Skeletal muscle tissue (tissue), 4 donors: ENCODE data around the gene NTRK3. TPM values are rescaled to one million over a fixed set of nuclear protein-coding genes. Genes with fewer than 3 reads are reported as not detected.

Experiments used
- H3K27ac ChIP-seq: one replicate; pipeline ENCODE4 v1.7.0; 2013; ENCODE audit warnings: mild to moderate bottlenecking, low read depth, low read length, inconsistent platforms
- H3K27me3 ChIP-seq, 3 donors: one replicate each; pipeline ENCODE4 v1.7.0; 2013; ENCODE audit warnings: low read length in 3 of 3; ENCODE audit not compliant: control insufficient read depth in 3 of 3, insufficient read depth in 3 of 3
- H3K36me3 ChIP-seq, 3 donors: one replicate each; pipeline ENCODE4 v1.7.0; 2013; ENCODE audit warnings: low read length in 3 of 3; ENCODE audit not compliant: control insufficient read depth in 3 of 3, insufficient read depth in 3 of 3
- H3K4me1 ChIP-seq, 3 donors: one replicate each; pipeline ENCODE4 v1.7.0; 2013; ENCODE audit warnings: low read length in 3 of 3, mild to moderate bottlenecking in 3 of 3; ENCODE audit not compliant: control insufficient read depth in 3 of 3, insufficient read depth in 3 of 3
- H3K4me3 ChIP-seq, 3 donors: one replicate each; pipeline ENCODE4 v1.7.0; 2013; ENCODE audit warnings: low read length in 3 of 3
- H3K9ac ChIP-seq, 3 donors: one replicate each; pipeline ENCODE4 v1.7.0; 2013; ENCODE audit warnings: low read length in 3 of 3, mild to moderate bottlenecking in 3 of 3, moderate library complexity in 2 of 3, low read depth in 1 of 3
- H3K9me3 ChIP-seq, 3 donors: one replicate each; pipeline ENCODE4 v1.7.0; 2013; ENCODE audit warnings: low read length in 3 of 3; ENCODE audit not compliant: control insufficient read depth in 3 of 3
- total RNA-seq: library from RNA; depleted of rRNA; stranded (reverse); fragments of >200 nt; gene quantifications from one replicate; pipeline ENCODE4 v1.2.3, GENCODE V29; 2014
- donor health status: Osteomylitis.

NTRK3 gene
- total RNA-seq, 1 donor from 2014 or later, result 6.8 TPM

GRCh38 chr15:87954793-87955192 is 301.7 kb downstream of the NTRK3 start:
- Histone ChIP-seq H3K4me1 (peaks cover 20 to 28% (median 20%) of the 10 kb centered on the region in 3 donors), H3K9me3 (no peaks in the 10 kb centered on the region), H3K27ac (no peak overlapping the region), H3K9ac (no peak overlapping the region), H3K36me3 (no peaks in the 10 kb centered on the region), H3K4me3 (no peak overlapping the region), H3K27me3 (peaks cover 0 to 3% (median 0%) of the 10 kb centered on the region in 3 donors)

GRCh38 chr15:87952736-87953287 is 303.7 kb downstream of the NTRK3 start:
- Histone ChIP-seq H3K36me3 (no peaks in the 10 kb centered on the region), H3K27ac (no peak overlapping the region)

GRCh38 chr15:87949575-87950223 is 306.8 kb downstream of the NTRK3 start:
- Histone ChIP-seq H3K9ac (no peak overlapping the region), H3K4me3 (no peak overlapping the region), H3K27me3 (no peaks in the 10 kb centered on the region), H3K4me1 (peaks cover 13 to 31% (median 17%) of the 10 kb centered on the region in 3 donors), H3K27ac (no peak overlapping the region), H3K9me3 (no peaks in the 10 kb centered on the region), H3K36me3 (no peaks in the 10 kb centered on the region)

More at GRCh38 chr15:87952736-87953287, 303.7 kb downstream of the NTRK3 start:
- H3K4me3 ChIP-seq, result no peak overlapping the region
- H3K9me3 ChIP-seq, result no peaks in the 10 kb centered on the region
- H3K27me3 ChIP-seq, result no peaks in the 10 kb centered on the region
- H3K4me1 ChIP-seq, result peaks cover 20 to 36% (median 25%) of the 10 kb centered on the region in 3 donors
- no peak overlapping the region for H3K9ac ChIP-seq

GRCh38 chr15:87949151-87949574 is 307.4 kb downstream of the NTRK3 start:
- H3K36me3 ChIP-seq, result no peaks in the 10 kb centered on the region
- H3K27ac ChIP-seq, result no peak overlapping the region
- no peak overlapping the region for H3K9ac ChIP-seq
- H3K27me3 ChIP-seq, result no peaks in the 10 kb centered on the region
- no peaks in the 10 kb centered on the region for H3K9me3 ChIP-seq
- H3K4me1 ChIP-seq, result peaks cover 12 to 26% (median 14%) of the 10 kb centered on the region in 3 donors
- peak overlapping the region in 1 of 3 donors; percentile 35 for H3K4me3 ChIP-seq

GRCh38 chr15:87947560-87947959 is 309.0 kb downstream of the NTRK3 start:
- no peak overlapping the region for H3K4me3 ChIP-seq
- H3K4me1 ChIP-seq, result peaks cover 14 to 24% (median 15%) of the 10 kb centered on the region in 3 donors
- no peaks in the 10 kb centered on the region for H3K27me3 ChIP-seq
- H3K36me3 ChIP-seq, result no peaks in the 10 kb centered on the region
- no peak overlapping the region for H3K27ac ChIP-seq
- H3K9ac ChIP-seq, result no peak overlapping the region
- H3K9me3 ChIP-seq, result no peaks in the 10 kb centered on the region

- H3K27me3 ChIP-seq, result no peaks in the 10 kb centered on the region
- H3K4me1 ChIP-seq, result peaks cover 14 to 24% (median 15%) of the 10 kb centered on the region in 3 donors
- H3K9me3 ChIP-seq, result no peaks in the 10 kb centered on the region
- H3K4me3 ChIP-seq, result no peak overlapping the region
- no peaks in the 10 kb centered on the region for H3K36me3 ChIP-seq
- H3K9ac ChIP-seq, result no peak overlapping the region
- no peak overlapping the region for H3K27ac ChIP-seq
Observed at GRCh38 chr15:87945246-87945645, 311.3 kb downstream of the NTRK3 start.

GRCh38 chr15:87944691-87945090 is 311.8 kb downstream of the NTRK3 start:
- no peaks in the 10 kb centered on the region for H3K36me3 ChIP-seq
- H3K4me1 ChIP-seq, result peaks cover 8 to 19% (median 10%) of the 10 kb centered on the region in 3 donors
- H3K9me3 ChIP-seq, result no peaks in the 10 kb centered on the region
- H3K27me3 ChIP-seq, result no peaks in the 10 kb centered on the region
- no peak overlapping the region for H3K9ac ChIP-seq
- no peak overlapping the region for H3K27ac ChIP-seq
- H3K4me3 ChIP-seq, result no peak overlapping the region

- H3K27me3 ChIP-seq, result no peaks in the 10 kb centered on the region
- H3K4me1 ChIP-seq, result peaks cover 3 to 13% (median 5%) of the 10 kb centered on the region in 3 donors
- H3K36me3 ChIP-seq, result no peaks in the 10 kb centered on the region
- no peak overlapping the region for H3K9ac ChIP-seq
- H3K27ac ChIP-seq, result no peak overlapping the region
- H3K4me3 ChIP-seq, result no peak overlapping the region
- H3K9me3 ChIP-seq, result no peaks in the 10 kb centered on the region
Observed at GRCh38 chr15:87944050-87944449, 312.5 kb downstream of the NTRK3 start.

GRCh38 chr15:87943626-87944025 is 312.9 kb downstream of the NTRK3 start:
- H3K9ac ChIP-seq, result no peak overlapping the region
- no peaks in the 10 kb centered on the region for H3K9me3 ChIP-seq
- H3K27me3 ChIP-seq, result no peaks in the 10 kb centered on the region
- no peak overlapping the region for H3K4me3 ChIP-seq
- H3K27ac ChIP-seq, result no peak overlapping the region
- no peaks in the 10 kb centered on the region for H3K36me3 ChIP-seq
- peaks cover 3 to 10% (median 5%) of the 10 kb centered on the region in 3 donors for H3K4me1 ChIP-seq

- H3K4me1 ChIP-seq, result peaks cover 3 to 6% (median 5%) of the 10 kb centered on the region in 3 donors
- H3K27me3 ChIP-seq, result no peaks in the 10 kb centered on the region
- H3K27ac ChIP-seq, result no peak overlapping the region
- no peaks in the 10 kb centered on the region for H3K36me3 ChIP-seq
- no peak overlapping the region for H3K4me3 ChIP-seq
- no peak overlapping the region for H3K9ac ChIP-seq
- H3K9me3 ChIP-seq, result no peaks in the 10 kb centered on the region
Observed at GRCh38 chr15:87942316-87942715, 314.2 kb downstream of the NTRK3 start.
